ENCODE measurements around the gene GCH1.

Gene GCH1

DNA sequence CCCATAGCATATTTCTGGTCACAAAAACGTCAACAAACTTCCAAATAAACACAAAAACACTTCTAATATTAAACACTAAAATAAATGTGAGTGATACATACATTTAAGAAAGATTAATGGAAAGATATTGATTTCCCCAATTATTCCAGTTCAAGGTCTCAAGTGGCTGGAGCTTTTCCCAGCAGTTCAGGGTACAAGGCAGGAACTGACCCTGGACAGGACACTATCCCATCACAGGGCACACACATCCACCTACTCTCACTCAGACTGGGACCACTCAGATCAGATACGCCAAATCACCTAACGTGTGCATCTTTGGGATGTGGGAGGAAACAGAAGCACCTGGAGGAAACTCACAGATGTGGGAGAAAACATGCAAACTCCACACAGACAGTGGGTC, 50.4 kb downstream of the GCH1 start:
- TF ChIP-seq, protein P1, sequence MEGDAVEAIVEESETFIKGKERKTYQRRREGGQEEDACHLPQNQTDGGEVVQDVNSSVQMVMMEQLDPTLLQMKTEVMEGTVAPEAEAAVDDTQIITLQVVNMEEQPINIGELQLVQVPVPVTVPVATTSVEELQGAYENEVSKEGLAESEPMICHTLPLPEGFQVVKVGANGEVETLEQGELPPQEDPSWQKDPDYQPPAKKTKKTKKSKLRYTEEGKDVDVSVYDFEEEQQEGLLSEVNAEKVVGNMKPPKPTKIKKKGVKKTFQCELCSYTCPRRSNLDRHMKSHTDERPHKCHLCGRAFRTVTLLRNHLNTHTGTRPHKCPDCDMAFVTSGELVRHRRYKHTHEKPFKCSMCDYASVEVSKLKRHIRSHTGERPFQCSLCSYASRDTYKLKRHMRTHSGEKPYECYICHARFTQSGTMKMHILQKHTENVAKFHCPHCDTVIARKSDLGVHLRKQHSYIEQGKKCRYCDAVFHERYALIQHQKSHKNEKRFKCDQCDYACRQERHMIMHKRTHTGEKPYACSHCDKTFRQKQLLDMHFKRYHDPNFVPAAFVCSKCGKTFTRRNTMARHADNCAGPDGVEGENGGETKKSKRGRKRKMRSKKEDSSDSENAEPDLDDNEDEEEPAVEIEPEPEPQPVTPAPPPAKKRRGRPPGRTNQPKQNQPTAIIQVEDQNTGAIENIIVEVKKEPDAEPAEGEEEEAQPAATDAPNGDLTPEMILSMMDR (IDR thresholded peaks at IDR 0.05; ENCODE audit: insufficient read depth, low read depth, low read length, missing control alignments): no peak
- H3K4me3 ChIP-seq (ENCODE audit: low read depth, low read length): no peak overlapping the region
- DNase-seq (ENCODE audit: low read depth): no peak

DNA sequence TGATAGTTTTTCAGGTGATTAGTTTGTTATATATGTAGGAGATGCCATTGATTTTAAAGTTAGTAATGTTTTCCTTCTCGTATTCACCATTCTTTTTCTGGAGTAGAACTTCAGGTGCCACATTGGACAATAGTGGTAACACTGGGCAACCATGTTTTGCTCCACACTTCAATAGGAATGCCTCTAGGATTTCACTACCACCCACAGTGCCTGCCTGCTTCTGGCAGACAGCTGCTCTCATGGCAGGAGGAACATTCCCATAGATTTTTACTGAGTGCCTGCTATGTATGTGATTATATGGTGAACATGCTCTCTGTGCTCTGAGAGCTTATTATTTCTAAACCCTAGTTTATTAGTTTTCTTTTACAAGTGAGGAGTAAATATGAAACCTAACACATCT, 53.7 kb downstream of the GCH1 start:
- TF ChIP-seq, protein P1 (IDR thresholded peaks at IDR 0.05; ENCODE audit: insufficient read depth, low read depth, low read length, missing control alignments): no peak
- no peak for DNase-seq (ENCODE audit: low read depth)
- H3K4me3 ChIP-seq (ENCODE audit: low read depth, low read length): no peak overlapping the region

DNA sequence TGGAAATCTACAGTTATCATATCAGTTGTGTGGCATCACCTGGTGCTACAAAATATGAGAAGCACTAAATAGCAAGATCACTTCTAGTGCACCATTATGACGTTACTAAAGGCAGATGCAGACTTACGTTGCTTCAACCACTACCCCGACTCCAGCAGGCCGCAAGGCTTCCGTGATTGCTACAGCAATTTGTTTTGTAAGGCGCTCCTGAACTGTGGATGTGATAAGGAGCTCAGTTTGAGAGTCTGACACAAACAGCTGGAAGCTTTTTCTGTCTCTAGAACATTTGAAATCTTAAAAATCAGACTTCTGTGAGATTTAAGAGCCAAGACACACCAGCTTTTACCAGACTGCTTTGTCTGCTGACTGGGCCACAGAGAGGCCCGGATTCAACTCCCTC, 57.0 kb downstream of the GCH1 start:
- TF ChIP-seq, protein P1 (IDR thresholded peaks at IDR 0.05; ENCODE audit: insufficient read depth, low read depth, low read length, missing control alignments): no peak
- no peak for DNase-seq (ENCODE audit: low read depth)
- H3K4me3 ChIP-seq (ENCODE audit: low read depth, low read length): no peak overlapping the region

DNA sequence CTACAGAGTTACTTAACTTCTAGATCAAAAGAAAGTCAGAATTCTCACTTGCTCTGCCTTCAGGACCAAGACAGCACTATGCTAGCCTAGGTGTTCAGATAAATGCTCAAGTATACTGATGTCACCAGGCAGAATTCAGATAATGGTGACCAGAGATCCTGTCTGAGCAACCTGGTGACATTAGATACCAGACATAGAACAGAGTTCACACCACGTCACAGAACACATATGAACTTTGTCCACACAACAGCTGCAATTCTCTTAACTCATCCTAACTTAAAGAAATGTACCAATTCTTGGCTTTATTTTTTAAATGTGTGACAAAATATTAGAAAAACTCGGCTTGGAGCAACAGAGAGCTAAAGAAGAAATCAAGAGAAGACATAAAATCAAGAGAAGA, 58.1 kb downstream of the GCH1 start:
- TF ChIP-seq, protein P1 (IDR thresholded peaks at IDR 0.05; ENCODE audit: insufficient read depth, low read depth, low read length, missing control alignments): no peak
- DNase-seq (ENCODE audit: low read depth): no peak
- no peak overlapping the region for H3K4me3 ChIP-seq (ENCODE audit: low read depth, low read length)

DNA sequence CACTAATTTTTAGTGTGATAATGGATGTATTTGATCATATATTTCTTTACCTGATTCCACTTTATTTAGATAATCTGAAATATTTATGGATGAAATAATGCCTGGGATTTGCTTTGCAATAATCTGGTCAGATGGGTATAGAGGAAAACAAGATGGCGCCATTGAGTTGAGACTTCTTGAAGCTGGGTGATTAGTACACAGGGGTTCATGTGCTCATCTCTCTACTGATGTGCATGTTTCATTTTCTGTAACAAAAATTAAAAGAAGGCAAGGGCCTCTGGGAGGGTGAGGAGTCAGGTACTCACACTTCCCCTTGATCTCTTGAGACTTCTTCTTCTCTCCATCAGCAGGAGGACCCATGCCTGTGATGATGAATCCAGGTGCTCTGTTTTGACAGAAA, 61.8 kb downstream of the GCH1 start:
- H3K4me3 ChIP-seq (ENCODE audit: low read depth, low read length): no peak overlapping the region
- no peak for DNase-seq (ENCODE audit: low read depth)

DNA sequence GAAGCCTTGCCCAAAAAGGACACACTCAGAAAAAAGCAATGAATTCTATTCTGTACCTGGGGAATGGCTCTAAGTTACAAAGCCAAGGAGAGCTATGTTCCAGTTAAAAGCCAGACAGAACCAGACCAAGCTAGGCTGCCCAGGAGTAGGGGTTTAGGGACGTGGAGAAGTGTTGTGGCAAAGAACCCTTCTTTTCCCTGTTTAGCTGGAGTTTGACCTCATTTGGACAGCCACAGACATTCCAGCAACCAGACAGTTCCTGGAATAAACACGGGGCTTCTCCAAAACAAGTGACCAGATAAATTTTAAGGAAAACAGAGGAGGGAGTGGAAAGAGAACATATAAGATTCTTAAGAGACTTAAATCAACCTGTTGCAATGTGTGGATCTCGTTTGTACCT, 62.3 kb downstream of the GCH1 start:
- TF ChIP-seq, protein P1 (IDR thresholded peaks at IDR 0.05; ENCODE audit: insufficient read depth, low read depth, low read length, missing control alignments): no peak
- no peak for DNase-seq (ENCODE audit: low read depth)
- no peak overlapping the region for H3K4me3 ChIP-seq (ENCODE audit: low read depth, low read length)

More for the DNA sequence above, 61.8 kb downstream of the GCH1 start:
- TF ChIP-seq, protein P1 (IDR thresholded peaks at IDR 0.05; ENCODE audit: insufficient read depth, low read depth, low read length, missing control alignments): no peak

DNA sequence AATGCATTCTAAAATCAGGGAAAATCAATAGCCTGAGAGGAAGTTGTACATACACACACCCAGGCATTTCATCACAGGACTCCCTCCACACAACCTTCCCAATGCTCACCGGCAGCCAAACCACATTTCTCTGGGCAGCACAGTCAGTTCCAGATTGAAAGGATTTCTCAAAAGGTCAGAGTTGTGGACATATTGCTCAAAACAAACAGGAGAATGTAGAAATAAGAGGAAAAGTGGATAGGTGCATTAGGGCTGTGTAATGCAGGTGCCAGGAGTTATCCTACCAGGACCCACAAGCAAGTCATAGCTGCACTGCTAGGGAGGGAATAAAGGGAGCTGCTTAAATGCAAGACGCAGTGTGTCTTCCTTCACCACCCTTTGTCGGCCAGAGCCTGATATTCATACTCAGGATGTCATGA, 62.9 kb downstream of the GCH1 start:
- no peak for DNase-seq (ENCODE audit: low read depth)
- TF ChIP-seq, protein P1 (IDR thresholded peaks at IDR 0.05; ENCODE audit: insufficient read depth, low read depth, low read length, missing control alignments): no peak
- H3K4me3 ChIP-seq (ENCODE audit: low read depth, low read length): no peak overlapping the region
